HepG2 (cell line): ENCODE results near the gene PRKG1. TPM values are rescaled to one million over a fixed set of nuclear protein-coding genes. Genes with fewer than 3 reads are reported as not detected.

Experiments
- ATAC-seq: fragments of 200-7000 bp; cut with Tn5 transposase; 3 replicates; pipeline ENCODE4 v1.9.1; 2020; ENCODE audit warnings: mild to moderate bottlenecking, moderate library complexity
- BruUV-seq: library from RNA; stranded (reverse); fragments of 400-500 nt; replicated peaks from 2 replicates; lab custom pipeline; 2021; lab: Mats Ljungman, UMichigan
- CTCF ChIA-PET: fragments of 300-600 bp; formaldehyde crosslinking; extraction: SDS; loops from one replicate; lab custom pipeline; 2021; ENCODE audit warnings: low total read pairs, inconsistent platforms, low intra/inter-chr PET ratio; lab: Yijun Ruan, JAX
- POLR2A ChIA-PET: fragments of 350-600 bp; sonication (Branson Sonifier 250); formaldehyde crosslinking; loops from one replicate; lab custom pipeline; 2020; ENCODE audit warnings: antibody characterized with exemption, inconsistent platforms; lab: Yijun Ruan, JAX
- DNase-seq: peaks from one replicate; pipeline ENCODE4 v3.0.0-alpha.2; 2015; ENCODE audit warnings: low spot score
- FAIRE-seq: peaks from 3 replicates; lab custom pipeline; 2011; peaks lifted over from hg19 to GRCh38; lab: Jason Lieb, UNC
- H2AFZ ChIP-seq: one replicate; pipeline ENCODE4 v1.6.1; 2011; ENCODE audit warnings: low read length, inconsistent platforms
- H3K27ac ChIP-seq: fragments of 300-600 bp; 3 replicates; pipeline ENCODE4 v1.8.0; 2011; ENCODE audit warnings: mixed run types, mild to moderate bottlenecking, mixed read lengths, low read length, inconsistent platforms; ENCODE audit not compliant: insufficient read depth; ENCODE audit errors: extremely low read length
- H3K27me3 ChIP-seq, 2 experiments: fragments of 200-600 bp in 1 of 2; 2 replicates in 1 of 2; 3 replicates in 1 of 2; pipeline versions ENCODE4 v1.6.0 to v1.8.0; 2011; ENCODE audit warnings: low read length in 2 of 2, mild to moderate bottlenecking in 2 of 2, moderate library complexity in 2 of 2, inconsistent platforms in 1 of 2; ENCODE audit not compliant: insufficient read depth in 2 of 2, control insufficient read depth in 1 of 2
- H3K36me3 ChIP-seq, 2 experiments: fragments of 200-600 bp in 1 of 2; replicated peaks in 1 of 2; 2 replicates in 1 of 2; 3 replicates in 1 of 2; pipeline versions ENCODE4 v1.5.1 to v1.8.0; 2011; ENCODE audit warnings: low read length in 2 of 2, inconsistent platforms in 1 of 2; ENCODE audit not compliant: insufficient read depth in 2 of 2, control insufficient read depth in 1 of 2
- H3K4me1 ChIP-seq: 2 replicates; pipeline ENCODE4 v1.5.1; 2012; ENCODE audit warnings: low read length, inconsistent platforms; ENCODE audit not compliant: insufficient read depth
- H3K4me2 ChIP-seq: 2 replicates; pipeline ENCODE4 v1.6.0; 2011; ENCODE audit warnings: low read depth, low read length, inconsistent platforms
- H3K4me3 ChIP-seq, 3 experiments: fragments of 200-600 bp in 1 of 3; sonication (generic), shearing (Covaris generic) in 1 of 3; replicated peaks in 1 of 3; 2 replicates each; pipeline ENCODE4 v1.5.1; 2011 to 2016; ENCODE audit warnings: low read length in 3 of 3, inconsistent platforms in 2 of 3, low read depth in 2 of 3, mild to moderate bottlenecking in 2 of 3, control low read depth in 1 of 3, mixed read lengths in 1 of 3; ENCODE audit not compliant: insufficient read depth in 1 of 3
- H3K79me2 ChIP-seq: one replicate; pipeline ENCODE4 v1.6.1; 2011; ENCODE audit warnings: low read length, inconsistent platforms; ENCODE audit not compliant: insufficient read depth
- H3K9ac ChIP-seq: 2 replicates; pipeline ENCODE4 v1.6.0; 2011; ENCODE audit warnings: mild to moderate bottlenecking, low read depth, low read length, inconsistent platforms; ENCODE audit not compliant: insufficient read depth
- H3K9me3 ChIP-seq: 2 replicates; pipeline ENCODE4 v1.5.1; 2012; ENCODE audit warnings: mild to moderate bottlenecking, low read length
- H4K20me1 ChIP-seq: 2 replicates; pipeline ENCODE4 v1.6.0; 2011; ENCODE audit warnings: inconsistent platforms, mild to moderate bottlenecking, low read length, moderate library complexity; ENCODE audit not compliant: insufficient read depth
- GLI4 ChIP-seq: sonication (generic); formaldehyde crosslinking; IDR thresholded peaks from 2 replicates; pipeline ENCODE4 v1.5.1; 2020; ENCODE audit warnings: missing genetic modification reagents, mild to moderate bottlenecking, moderate library complexity, borderline replicate concordance
- HDAC6 ChIP-seq: fragments of 200-600 bp; sonication (generic); IDR thresholded peaks from 2 replicates; pipeline ENCODE4 v1.7.0; 2017; ENCODE audit warnings: mild to moderate bottlenecking, antibody characterized with exemption, low read length, low read depth
- IKZF4 ChIP-seq: sonication (generic); formaldehyde crosslinking; IDR thresholded peaks from 2 replicates; pipeline ENCODE4 v1.5.1; 2020; ENCODE audit warnings: borderline replicate concordance, mild to moderate bottlenecking, low read depth, missing genetic modification reagents; ENCODE audit errors: not compliant biosample characterization
- POLR2A ChIP-seq, 2 experiments: IDR thresholded peaks; 2 replicates each; pipeline ENCODE4 v1.6.1; 2011; ENCODE audit warnings: low read depth in 2 of 2, low read length in 2 of 2, mild to moderate bottlenecking in 1 of 2, moderate library complexity in 1 of 2; ENCODE audit not compliant: insufficient read depth in 1 of 2
- ZFP36L2 ChIP-seq: sonication (generic); formaldehyde crosslinking; IDR thresholded peaks from 2 replicates; pipeline ENCODE4 v1.4.0; 2020; ENCODE audit warnings: missing genetic modification reagents
- ZNF230 ChIP-seq: sonication (generic); formaldehyde crosslinking; IDR thresholded peaks from 2 replicates; pipeline ENCODE4 v1.4.0; 2020; ENCODE audit warnings: mild to moderate bottlenecking, missing genetic modification reagents
- ZNF878 ChIP-seq: sonication (generic); formaldehyde crosslinking; IDR thresholded peaks from 2 replicates; pipeline ENCODE4 v1.8.1; 2023; ENCODE audit warnings: mild to moderate bottlenecking, missing genetic modification reagents, moderate library complexity
- ZSCAN9 ChIP-seq: IDR thresholded peaks from 2 replicates; pipeline ENCODE4 v1.6.1; 2016; ENCODE audit warnings: borderline replicate concordance
- WGBS: methylation state at CpG from one replicate; pipeline ENCODE4 v1.1.6; 2017; ENCODE audit warnings: low lambda C conversion rate; 5-methylcytosine and 5-hydroxymethylcytosine counted together
- in situ Hi-C: cut with HindIII; loops from 2 replicates; pipeline ENCODE4 v1.10.0; 2017; ENCODE audit warnings: low pct_unique_long_range_greater_than_20kb; ENCODE audit not compliant: extremely low pct_ligation_motif_present
- intact Hi-C: fragments of 100-400 bp; cut with micrococcal nuclease; formaldehyde crosslinking; loops from one replicate; pipeline ENCODE4 v1.10.0; 2022; ENCODE audit not compliant: unreplicated experiment
- polyA plus RNA-seq, 8 experiments: library from polyadenylated mRNA; depleted of rRNA in 3 of 8; stranded (reverse) in 7 of 8; unstranded in 1 of 8; fragments of >200 nt; fragmentation: Illumina TruSeq in 4 of 8; extraction: Trizol in 4 of 8; gene quantifications; 2 replicates each; pipeline versions ENCODE4 v1.2.1 to v1.2.3, GENCODE V29; 2011 to 2016; ENCODE audit warnings: low read depth in 4 of 8, missing spikeins in 1 of 8, mixed read lengths in 1 of 8; ENCODE audit not compliant: insufficient read depth in 1 of 8
- total RNA-seq, 5 experiments: library from RNA; depleted of rRNA; stranded (reverse); fragments of >200 nt; fragmentation: Illumina TruSeq; extraction: Trizol; gene quantifications; 2 replicates each; pipeline ENCODE4 v1.2.3, GENCODE V29; 2016; ENCODE audit warnings: low read depth in 1 of 5
- TF ChIP-seq, protein P1 (sequence below), 2 experiments: sonication (generic) in 1 of 2; formaldehyde crosslinking in 1 of 2; IDR thresholded peaks; 2 replicates each; pipeline versions ENCODE4 v1.4.0 to v1.6.1; 2018 to 2020; ENCODE audit warnings: missing genetic modification reagents in 2 of 2, borderline replicate concordance in 1 of 2, low read depth in 1 of 2, mild to moderate bottlenecking in 1 of 2, missing biosample characterization in 1 of 2
- TF ChIP-seq, protein P2 (sequence below): sonication (generic); formaldehyde crosslinking; IDR thresholded peaks from 2 replicates; pipeline ENCODE4 v1.5.1; 2020; ENCODE audit warnings: missing genetic modification reagents, mild to moderate bottlenecking, borderline replicate concordance
- TF ChIP-seq, protein P3 (sequence below): sonication (generic); formaldehyde crosslinking; conservative IDR thresholded peaks from 2 replicates; pipeline ENCODE4 v1.8.0; 2022; ENCODE audit warnings: mild to moderate bottlenecking, moderate library complexity, missing genetic modification reagents

PRKG1 gene
- total and polyA plus RNA-seq, 2 of the 13 experiments (the other 11 are each of a cell fraction or from before 2014, with no cell fraction given) = 0.01 TPM; not detected in 1

DNA sequence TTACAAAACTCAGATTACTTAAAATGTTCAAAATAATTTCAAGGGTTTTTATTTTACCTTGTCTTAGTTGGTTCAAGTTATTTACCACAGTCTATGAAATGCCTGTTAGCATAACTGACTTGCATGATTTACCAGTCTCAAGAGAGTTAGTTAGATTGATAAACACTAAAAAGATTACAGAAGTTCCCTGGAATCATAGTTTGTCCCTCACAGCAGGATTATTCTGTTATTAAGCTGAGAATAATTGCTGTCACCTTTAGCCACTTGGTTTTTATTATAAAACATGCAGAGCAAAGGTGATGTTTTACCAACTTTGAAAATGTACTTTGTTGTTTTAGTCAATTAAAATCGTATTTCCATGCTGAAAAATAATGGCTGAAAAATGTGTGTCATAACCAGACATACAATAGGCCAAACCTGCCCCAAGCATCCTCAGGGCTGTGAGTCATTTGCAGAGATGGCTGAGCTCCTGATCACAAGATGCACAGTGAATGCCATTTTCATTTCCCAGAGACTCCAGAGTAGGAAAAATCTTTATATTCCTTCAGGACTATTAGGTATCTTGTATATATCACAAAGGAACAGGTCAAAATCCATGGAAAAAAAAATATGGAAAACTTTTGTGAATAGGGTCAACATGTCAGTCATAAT is 1152.0 kb downstream of the PRKG1 start (continued):
- TF ChIP-seq, protein P1, sequence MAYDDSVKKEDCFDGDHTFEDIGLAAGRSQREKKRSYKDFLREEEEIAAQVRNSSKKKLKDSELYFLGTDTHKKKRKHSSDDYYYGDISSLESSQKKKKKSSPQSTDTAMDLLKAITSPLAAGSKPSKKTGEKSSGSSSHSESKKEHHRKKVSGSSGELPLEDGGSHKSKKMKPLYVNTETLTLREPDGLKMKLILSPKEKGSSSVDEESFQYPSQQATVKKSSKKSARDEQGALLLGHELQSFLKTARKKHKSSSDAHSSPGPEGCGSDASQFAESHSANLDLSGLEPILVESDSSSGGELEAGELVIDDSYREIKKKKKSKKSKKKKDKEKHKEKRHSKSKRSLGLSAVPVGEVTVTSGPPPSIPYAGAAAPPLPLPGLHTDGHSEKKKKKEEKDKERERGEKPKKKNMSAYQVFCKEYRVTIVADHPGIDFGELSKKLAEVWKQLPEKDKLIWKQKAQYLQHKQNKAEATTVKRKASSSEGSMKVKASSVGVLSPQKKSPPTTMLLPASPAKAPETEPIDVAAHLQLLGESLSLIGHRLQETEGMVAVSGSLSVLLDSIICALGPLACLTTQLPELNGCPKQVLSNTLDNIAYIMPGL (CRISPR knock-in tag; IDR thresholded peaks at IDR 0.05; ENCODE audit: borderline replicate concordance in 1 of 2, low read depth in 1 of 2) = no peak
- no peak for TF ChIP-seq ZSCAN9
- no peak for TF ChIP-seq ZFP36L2 (CRISPR knock-in tag)
- no peak for TF ChIP-seq GLI4 (CRISPR knock-in tag)
- TF ChIP-seq, protein P2, sequence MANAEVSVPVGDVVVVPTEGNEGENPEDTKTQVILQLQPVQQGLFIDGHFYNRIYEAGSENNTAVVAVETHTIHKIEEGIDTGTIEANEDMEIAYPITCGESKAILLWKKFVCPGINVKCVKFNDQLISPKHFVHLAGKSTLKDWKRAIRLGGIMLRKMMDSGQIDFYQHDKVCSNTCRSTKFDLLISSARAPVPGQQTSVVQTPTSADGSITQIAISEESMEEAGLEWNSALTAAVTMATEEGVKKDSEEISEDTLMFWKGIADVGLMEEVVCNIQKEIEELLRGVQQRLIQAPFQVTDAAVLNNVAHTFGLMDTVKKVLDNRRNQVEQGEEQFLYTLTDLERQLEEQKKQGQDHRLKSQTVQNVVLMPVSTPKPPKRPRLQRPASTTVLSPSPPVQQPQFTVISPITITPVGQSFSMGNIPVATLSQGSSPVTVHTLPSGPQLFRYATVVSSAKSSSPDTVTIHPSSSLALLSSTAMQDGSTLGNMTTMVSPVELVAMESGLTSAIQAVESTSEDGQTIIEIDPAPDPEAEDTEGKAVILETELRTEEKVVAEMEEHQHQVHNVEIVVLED (CRISPR knock-in tag) = no peak

DNA sequence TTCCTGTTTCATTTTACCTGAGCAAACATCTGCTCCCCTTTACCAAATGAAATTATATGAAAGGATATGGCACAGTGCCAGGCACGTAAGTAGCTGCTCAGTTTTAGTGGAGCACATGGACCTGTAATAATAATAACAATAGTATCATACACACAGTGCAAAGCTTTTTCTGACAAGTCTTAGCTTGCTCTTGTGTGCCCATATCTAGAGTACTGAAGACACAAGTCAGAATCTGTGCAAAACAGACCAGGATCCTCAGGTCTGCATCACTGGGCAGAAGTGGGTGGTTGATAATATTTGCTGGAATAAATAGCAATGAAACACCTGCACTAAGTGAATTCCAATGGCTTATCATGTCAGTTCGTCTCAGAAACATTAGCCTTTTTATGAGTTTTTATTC is 1154.3 kb downstream of the PRKG1 start:
- no peak for TF ChIP-seq IKZF4 (CRISPR knock-in tag)
- TF ChIP-seq HDAC6 = no peak
- no peak for TF ChIP-seq POLR2A (IDR thresholded peaks at IDR 0.05; ENCODE audit: insufficient read depth in 1 of 2, low read depth in 2 of 2, low read length in 2 of 2)
- no peak for TF ChIP-seq ZNF878
- TF ChIP-seq, protein P3, sequence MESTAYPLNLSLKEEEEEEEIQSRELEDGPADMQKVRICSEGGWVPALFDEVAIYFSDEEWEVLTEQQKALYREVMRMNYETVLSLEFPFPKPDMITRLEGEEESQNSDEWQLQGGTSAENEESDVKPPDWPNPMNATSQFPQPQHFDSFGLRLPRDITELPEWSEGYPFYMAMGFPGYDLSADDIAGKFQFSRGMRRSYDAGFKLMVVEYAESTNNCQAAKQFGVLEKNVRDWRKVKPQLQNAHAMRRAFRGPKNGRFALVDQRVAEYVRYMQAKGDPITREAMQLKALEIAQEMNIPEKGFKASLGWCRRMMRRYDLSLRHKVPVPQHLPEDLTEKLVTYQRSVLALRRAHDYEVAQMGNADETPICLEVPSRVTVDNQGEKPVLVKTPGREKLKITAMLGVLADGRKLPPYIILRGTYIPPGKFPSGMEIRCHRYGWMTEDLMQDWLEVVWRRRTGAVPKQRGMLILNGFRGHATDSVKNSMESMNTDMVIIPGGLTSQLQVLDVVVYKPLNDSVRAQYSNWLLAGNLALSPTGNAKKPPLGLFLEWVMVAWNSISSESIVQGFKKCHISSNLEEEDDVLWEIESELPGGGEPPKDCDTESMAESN (CRISPR knock-in tag) = no peak
- TF ChIP-seq ZNF230 (CRISPR knock-in tag) = no peak
- ChIA-PET CTCF (no interaction called here), POLR2A (no interaction called here)
- intact Hi-C loops (no loop called here), in situ Hi-C loops (no loop called here)
- no peak for FAIRE-seq
- no peaks in the 10 kb centered on the region for H3K27me3 ChIP-seq
- H3K9me3 ChIP-seq = no peaks in the 10 kb centered on the region
- no peak for DNase-seq
- H4K20me1 ChIP-seq = no peaks in the 10 kb centered on the region
- WGBS = 15% methylated on average over 2 of the region's 2 CpGs
- H3K4me1 ChIP-seq = peaks cover 9% of the 10 kb centered on the region
- H3K79me2 ChIP-seq = no peaks in the 10 kb centered on the region
- H3K36me3 ChIP-seq = no peaks in the 10 kb centered on the region
- no peak overlapping the region for H2AFZ ChIP-seq
- H3K9ac ChIP-seq = no peak overlapping the region
- no peak overlapping the region for H3K27ac ChIP-seq
- H3K4me3 ChIP-seq = no peak overlapping the region
- no peak for ATAC-seq
- H3K4me2 ChIP-seq = no peak overlapping the region
- BruUV-seq = no TSS peak
